ENCODE data around the gene SPINK2. TPM values are rescaled to one million over a fixed set of nuclear protein-coding genes. Genes with fewer than 3 reads are reported as not detected.

Gene SPINK2
- total and polyA plus RNA-seq, 2 of the 13 experiments (the other 11 are each of a cell fraction or from before 2014, with no cell fraction given) = not detected

DNA sequence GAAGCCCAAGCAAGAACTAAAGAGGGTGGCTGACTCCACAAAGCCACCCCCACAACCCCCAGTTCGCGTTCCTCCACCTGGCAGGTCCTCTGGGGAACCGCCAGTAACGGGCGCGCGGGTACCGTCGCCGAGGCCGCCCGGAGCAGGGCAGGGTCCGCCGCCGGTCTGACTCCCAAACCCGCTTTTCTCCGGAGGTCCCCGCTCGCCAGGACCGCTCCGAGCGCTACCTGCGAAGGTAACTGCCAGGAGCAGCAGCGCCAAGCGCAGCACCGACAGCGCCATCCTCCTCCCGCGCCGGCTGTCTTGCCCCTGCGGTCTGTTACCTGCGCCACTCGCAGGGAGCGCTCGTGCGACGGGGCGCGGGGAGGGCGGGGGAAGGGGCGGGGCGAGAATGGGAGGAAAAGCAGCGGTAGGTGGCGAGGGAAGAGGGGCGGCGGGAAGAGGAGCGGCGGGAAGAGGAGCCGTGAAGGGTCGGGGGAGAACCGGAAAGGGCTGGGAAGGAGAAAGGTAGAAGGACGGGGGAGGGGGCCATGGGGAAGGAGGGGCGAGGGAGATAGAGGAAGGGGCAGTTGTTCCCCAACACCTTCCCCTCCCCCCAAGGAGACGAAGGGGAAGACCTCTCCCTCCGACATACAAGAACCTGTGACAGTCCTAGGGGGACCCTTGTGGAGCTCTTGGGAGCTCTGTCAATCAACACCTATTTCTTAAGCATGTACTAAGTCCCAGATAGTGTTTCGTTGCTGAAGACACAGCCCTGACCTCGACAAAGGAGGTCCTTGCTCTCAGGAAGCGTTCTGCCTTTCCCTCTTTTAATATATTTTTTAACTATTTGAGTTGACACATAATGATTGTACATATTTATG is at the start of gene SPINK2 (continued):
- TF ChIP-seq, protein P1, sequence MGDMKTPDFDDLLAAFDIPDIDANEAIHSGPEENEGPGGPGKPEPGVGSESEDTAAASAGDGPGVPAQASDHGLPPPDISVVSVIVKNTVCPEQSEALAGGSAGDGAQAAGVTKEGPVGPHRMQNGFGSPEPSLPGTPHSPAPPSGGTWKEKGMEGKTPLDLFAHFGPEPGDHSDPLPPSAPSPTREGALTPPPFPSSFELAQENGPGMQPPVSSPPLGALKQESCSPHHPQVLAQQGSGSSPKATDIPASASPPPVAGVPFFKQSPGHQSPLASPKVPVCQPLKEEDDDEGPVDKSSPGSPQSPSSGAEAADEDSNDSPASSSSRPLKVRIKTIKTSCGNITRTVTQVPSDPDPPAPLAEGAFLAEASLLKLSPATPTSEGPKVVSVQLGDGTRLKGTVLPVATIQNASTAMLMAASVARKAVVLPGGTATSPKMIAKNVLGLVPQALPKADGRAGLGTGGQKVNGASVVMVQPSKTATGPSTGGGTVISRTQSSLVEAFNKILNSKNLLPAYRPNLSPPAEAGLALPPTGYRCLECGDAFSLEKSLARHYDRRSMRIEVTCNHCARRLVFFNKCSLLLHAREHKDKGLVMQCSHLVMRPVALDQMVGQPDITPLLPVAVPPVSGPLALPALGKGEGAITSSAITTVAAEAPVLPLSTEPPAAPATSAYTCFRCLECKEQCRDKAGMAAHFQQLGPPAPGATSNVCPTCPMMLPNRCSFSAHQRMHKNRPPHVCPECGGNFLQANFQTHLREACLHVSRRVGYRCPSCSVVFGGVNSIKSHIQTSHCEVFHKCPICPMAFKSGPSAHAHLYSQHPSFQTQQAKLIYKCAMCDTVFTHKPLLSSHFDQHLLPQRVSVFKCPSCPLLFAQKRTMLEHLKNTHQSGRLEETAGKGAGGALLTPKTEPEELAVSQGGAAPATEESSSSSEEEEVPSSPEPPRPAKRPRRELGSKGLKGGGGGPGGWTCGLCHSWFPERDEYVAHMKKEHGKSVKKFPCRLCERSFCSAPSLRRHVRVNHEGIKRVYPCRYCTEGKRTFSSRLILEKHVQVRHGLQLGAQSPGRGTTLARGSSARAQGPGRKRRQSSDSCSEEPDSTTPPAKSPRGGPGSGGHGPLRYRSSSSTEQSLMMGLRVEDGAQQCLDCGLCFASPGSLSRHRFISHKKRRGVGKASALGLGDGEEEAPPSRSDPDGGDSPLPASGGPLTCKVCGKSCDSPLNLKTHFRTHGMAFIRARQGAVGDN (CRISPR knock-in tag; IDR thresholded peaks at IDR 0.05) = peak; percentile 8; the same call in 1 of the 2 replicates
- no peak for TF ChIP-seq GZF1 (CRISPR knock-in tag; IDR thresholded peaks at IDR 0.05)

DNA sequence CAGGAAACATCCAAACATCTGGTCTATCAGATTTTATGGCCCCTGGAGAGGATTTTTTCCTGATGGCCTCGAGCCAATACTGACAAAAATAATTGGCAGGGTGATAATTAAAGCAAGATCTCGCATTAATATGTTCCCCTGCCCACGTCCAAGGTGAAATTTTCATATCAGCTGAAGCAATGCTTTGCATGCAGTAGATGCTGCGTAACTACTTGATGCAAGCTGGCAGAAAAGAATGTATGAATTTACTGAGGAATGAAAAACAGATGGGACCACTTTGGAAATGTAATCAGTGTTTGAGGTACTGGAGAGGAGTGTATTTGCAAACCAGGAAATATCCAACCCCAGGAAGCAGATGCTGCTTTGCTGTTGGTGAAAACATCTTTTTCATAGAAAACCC is 49.4 kb upstream of the SPINK2 start:
- no TSS peak for BruUV-seq (replicated peaks)
- Histone ChIP-seq H3K4me3 (replicated peaks in 1 of 3; ENCODE audit: insufficient read depth in 1 of 3, low read depth in 2 of 3, low read length in 3 of 3) (no peak overlapping the region), H3K4me1 (ENCODE audit: insufficient read depth, low read length) (no peaks in the 10 kb centered on the region), H4K20me1 (ENCODE audit: insufficient read depth, low read length) (no peaks in the 10 kb centered on the region), H3K27me3 (ENCODE audit: control insufficient read depth in 1 of 2, insufficient read depth in 2 of 2, low read length in 2 of 2) (no peaks in the 10 kb centered on the region; a peak in 2 of 5 replicates), H3K9me3 (ENCODE audit: low read length) (no peaks in the 10 kb centered on the region), H3K4me2 (ENCODE audit: low read depth, low read length) (no peak overlapping the region), H3K27ac (ENCODE audit: extremely low read length, insufficient read depth, low read length) (no peak overlapping the region), H3K79me2 (ENCODE audit: insufficient read depth, low read length) (no peaks in the 10 kb centered on the region), H3K36me3 (replicated peaks in 1 of 2; ENCODE audit: control insufficient read depth in 1 of 2, insufficient read depth in 2 of 2, low read length in 2 of 2) (no peaks in the 10 kb centered on the region), H2AFZ (ENCODE audit: low read length) (no peak overlapping the region), H3K9ac (ENCODE audit: insufficient read depth, low read depth, low read length) (no peak overlapping the region)
- intact Hi-C loops (cut with micrococcal nuclease; ENCODE audit: unreplicated experiment) (no loop called here), in situ Hi-C loops (cut with HindIII; ENCODE audit: extremely low pct_ligation_motif_present, low pct_unique_long_range_greater_than_20kb) (no loop called here)
- no peak for TF ChIP-seq ZNF674 (CRISPR knock-in tag; IDR thresholded peaks at IDR 0.05; ENCODE audit: low read depth)
- TF ChIP-seq, protein P2, sequence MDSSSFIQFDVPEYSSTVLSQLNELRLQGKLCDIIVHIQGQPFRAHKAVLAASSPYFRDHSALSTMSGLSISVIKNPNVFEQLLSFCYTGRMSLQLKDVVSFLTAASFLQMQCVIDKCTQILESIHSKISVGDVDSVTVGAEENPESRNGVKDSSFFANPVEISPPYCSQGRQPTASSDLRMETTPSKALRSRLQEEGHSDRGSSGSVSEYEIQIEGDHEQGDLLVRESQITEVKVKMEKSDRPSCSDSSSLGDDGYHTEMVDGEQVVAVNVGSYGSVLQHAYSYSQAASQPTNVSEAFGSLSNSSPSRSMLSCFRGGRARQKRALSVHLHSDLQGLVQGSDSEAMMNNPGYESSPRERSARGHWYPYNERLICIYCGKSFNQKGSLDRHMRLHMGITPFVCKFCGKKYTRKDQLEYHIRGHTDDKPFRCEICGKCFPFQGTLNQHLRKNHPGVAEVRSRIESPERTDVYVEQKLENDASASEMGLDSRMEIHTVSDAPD (CRISPR knock-in tag; IDR thresholded peaks at IDR 0.05) = no peak
- TF ChIP-seq ZNF678 (CRISPR knock-in tag; IDR thresholded peaks at IDR 0.05) = no peak
- no peak for DNase-seq (ENCODE audit: low spot score)
- ATAC-seq = no peak
- 21% methylated on average over 4 of the region's 4 CpGs for WGBS (ENCODE audit: low lambda C conversion rate)
- FAIRE-seq = no peak
- ChIA-PET CTCF (ENCODE audit: low intra/inter-chr PET ratio, low total read pairs) (no interaction called here), POLR2A (no interaction called here)
